Stomach smooth muscle (tissue), 2 donors: ENCODE measurements around the gene GTPBP6.
"Not testable (repeated sequence)": the region's sequence is repeated elsewhere in the genome, so short reads cannot be mapped to it uniquely, and the experiment has no call there.

ENCODE experiments used
- H3K27ac ChIP-seq: one replicate; pipeline ENCODE4 v1.7.0; 2013; ENCODE audit warnings: mild to moderate bottlenecking, low read length, inconsistent platforms
- H3K27me3 ChIP-seq, 2 donors: one replicate each; pipeline ENCODE4 v1.7.0; 2013; ENCODE audit warnings: low read length in 2 of 2; ENCODE audit not compliant: insufficient read depth in 2 of 2, control insufficient read depth in 1 of 2
- H3K36me3 ChIP-seq, 2 donors: one replicate each; pipeline ENCODE4 v1.7.0; 2013; ENCODE audit warnings: low read length in 2 of 2; ENCODE audit not compliant: control insufficient read depth in 2 of 2, insufficient read depth in 2 of 2
- H3K4me1 ChIP-seq: one replicate; pipeline ENCODE4 v1.7.0; 2013; ENCODE audit warnings: low read length; ENCODE audit not compliant: control insufficient read depth, insufficient read depth
- H3K4me3 ChIP-seq, 2 donors: one replicate each; pipeline ENCODE4 v1.7.0; 2013; ENCODE audit warnings: low read length in 2 of 2
- H3K9ac ChIP-seq, 2 donors: one replicate each; pipeline ENCODE4 v1.7.0; 2013; ENCODE audit warnings: low read length in 2 of 2, mild to moderate bottlenecking in 1 of 2
- H3K9me3 ChIP-seq, 2 donors: one replicate each; pipeline ENCODE4 v1.7.0; 2013; ENCODE audit warnings: low read length in 2 of 2; ENCODE audit not compliant: control insufficient read depth in 2 of 2
- donor health status: healthy.
- donor health status: Pancreatic carcinoma.

GTPBP6 gene

DNA sequence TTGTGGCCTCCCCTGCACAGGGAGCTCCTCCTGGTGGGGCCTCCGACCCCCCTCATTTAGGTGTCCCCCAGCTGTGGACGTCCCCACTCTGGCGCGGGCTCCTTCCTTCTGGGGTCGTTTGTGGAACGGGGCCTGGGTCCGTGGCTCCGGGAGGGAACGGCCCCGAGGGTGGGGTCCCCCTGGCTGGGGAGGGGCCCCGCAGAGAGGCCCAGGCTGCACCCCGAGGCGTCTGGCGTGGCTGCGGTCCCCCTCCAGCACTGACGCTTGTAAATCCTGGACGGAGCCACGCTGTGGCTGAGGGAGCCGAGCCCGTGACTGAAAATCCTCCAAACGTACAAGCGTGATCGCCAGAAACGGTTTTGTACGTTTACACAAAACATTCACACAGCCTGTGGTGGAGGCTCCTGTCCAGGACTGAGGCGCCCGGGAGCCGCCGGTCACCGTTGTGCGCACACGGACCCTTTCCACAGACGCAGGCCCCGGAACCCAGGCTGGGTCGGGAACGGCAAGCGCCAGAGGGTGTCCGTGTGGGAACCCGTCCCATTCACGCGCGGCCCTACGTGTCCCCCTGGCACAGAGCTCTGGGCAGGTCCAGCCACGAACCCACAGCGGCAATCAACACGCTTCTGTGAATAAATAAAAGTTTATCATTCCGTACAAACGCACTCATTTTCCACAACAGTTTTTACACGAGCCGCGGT, 15.2 kb upstream of the GTPBP6 start:
- no peaks in the 10 kb centered on the region for H3K36me3 ChIP-seq
- peaks cover 8% of the 10 kb centered on the region for H3K4me1 ChIP-seq

DNA sequence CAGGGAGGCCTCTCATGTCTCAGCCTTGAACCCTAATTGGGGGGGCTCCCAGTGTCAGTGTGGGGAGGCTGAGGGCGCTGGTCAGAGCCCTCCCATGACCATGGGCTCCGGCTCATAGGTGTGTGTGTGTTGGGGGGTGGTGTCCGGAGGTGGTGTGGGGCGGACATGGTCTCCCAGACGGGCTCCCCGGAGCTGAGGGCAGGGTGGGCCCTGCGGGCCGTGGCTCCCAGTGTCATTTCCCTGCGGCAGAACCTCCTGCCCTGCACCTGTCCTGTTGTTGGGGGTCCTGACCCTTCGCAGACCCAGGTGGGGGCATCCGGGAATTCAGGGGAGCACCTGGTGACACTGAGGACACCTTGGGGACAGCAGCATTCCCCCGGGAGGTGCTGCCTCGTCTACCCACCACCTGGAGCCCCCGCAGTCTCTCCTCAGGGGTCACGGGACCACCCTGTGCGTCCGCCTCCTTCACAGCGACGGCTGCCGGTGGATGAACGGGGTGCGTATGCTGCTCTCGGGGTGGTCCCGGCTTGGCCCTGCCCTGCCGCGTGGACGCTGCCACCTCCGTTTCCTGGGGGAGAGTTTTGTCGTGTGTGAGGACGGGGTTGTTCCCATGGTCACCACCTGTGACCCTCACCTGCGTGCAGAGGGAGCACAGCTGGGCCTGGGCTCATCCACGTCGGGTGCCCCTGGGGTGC, 14.5 kb upstream of the GTPBP6 start:
- Histone ChIP-seq H3K27me3 (peaks cover 10 to 17% of the 10 kb centered on the region in 2 donors), H3K9ac (no peak overlapping the region), H3K9me3 (no peaks in the 10 kb centered on the region), H3K27ac (no peak overlapping the region), H3K4me1 (peaks cover 8% of the 10 kb centered on the region), H3K4me3 (no peak overlapping the region), H3K36me3 (no peaks in the 10 kb centered on the region)

More for the DNA sequence above, 15.2 kb upstream of the GTPBP6 start:
- Histone ChIP-seq H3K4me3 (no peak overlapping the region), H3K9me3 (no peaks in the 10 kb centered on the region), H3K27me3 (peaks cover 10 to 17% of the 10 kb centered on the region in 2 donors), H3K27ac (no peak overlapping the region), H3K9ac (no peak overlapping the region)

DNA sequence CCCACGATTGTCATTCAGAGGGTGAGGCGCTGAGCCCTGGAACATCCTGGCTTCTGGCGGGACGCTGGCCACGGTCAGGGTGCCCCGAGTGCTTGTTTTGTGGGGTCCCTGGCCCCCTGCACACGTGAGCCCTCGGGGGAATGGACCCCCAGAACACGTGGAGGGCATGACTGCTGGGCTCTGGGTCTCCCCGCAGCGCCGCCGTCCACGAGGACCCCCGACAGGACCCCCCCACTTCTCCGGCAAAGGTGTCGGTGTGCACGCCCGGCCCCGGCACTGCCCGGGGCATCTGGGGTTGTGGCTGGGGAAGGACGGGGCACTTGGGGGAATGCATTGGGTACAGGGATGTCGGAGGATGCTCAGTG, 13.9 kb upstream of the GTPBP6 start:
- Histone ChIP-seq H3K27me3 (peaks cover 10 to 17% of the 10 kb centered on the region in 2 donors), H3K27ac (no peak overlapping the region), H3K9ac (no peak overlapping the region), H3K9me3 (no peaks in the 10 kb centered on the region), H3K4me1 (peaks cover 8% of the 10 kb centered on the region), H3K36me3 (no peaks in the 10 kb centered on the region), H3K4me3 (no peak overlapping the region)

DNA sequence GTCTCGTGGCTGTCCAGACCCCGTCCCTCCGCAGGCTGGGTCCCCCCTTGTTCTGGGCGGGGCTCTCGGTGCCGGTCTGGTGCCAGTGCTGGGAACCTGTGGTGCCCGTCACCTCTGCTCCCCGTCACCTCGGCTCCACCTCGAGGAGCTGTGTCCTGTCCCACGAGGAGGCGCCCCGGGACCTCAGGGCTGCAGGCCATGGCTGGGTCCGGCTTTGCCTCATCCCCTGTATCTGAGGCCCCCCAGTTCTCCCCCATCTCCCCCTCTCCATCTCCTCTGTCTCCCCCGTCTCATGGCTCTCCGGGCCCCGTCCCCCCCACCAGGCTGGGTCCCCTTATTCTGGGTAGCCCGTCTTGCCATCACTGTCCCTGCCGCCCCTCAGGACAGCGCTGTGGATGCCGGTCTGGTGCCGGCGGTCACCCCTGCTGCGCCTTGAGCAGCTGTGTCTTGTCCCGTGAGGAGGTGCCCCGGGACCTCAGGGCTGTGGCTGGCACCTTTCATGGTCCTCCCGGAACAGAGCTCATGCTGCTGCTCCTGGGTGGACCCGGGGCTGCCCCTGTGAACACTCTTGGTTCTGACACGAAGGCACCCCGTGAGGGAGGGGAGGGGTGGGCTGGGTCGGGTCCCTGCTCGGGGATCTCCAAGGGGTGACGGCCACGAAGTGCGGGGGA, 13.4 kb upstream of the GTPBP6 start:
- no peak overlapping the region for H3K9ac ChIP-seq
- peak overlapping the region; percentile 31 to 58 for H3K4me3 ChIP-seq

DNA sequence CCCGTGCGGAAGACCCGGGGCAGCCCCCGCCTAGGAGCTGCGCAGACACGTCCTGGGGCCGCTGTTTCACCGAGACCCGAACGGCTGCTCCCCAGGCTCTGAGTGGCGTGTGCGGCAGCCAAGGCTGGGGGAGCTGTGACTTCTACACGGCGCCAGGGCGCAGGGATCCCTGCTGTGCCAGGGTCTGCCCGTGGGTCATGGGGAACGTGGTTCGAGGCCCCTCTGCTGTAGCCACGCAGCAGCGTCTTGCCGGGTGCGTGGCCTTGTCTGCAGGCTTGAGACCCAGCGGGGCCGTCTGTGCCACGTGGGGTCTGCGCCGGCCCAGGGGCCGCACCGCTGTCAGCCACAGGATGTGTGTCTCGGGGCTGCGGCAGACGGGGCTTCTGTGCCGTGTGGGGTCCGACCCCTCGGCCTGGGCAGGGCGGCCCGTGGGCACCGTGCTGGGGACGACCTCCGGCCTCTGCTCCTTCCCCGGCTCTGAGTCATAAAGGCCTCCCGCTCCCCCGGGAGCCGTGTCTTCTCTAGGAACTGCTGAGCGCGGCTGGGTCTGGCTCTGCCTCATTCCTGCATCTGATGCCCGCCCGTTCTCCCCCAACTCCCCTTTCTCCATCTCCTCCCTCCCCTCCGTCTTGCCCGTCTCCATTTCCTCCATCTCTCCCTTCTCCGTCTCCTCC, 12.7 kb upstream of the GTPBP6 start:
- Histone ChIP-seq H3K36me3 (no peaks in the 10 kb centered on the region), H3K27ac (no peak overlapping the region), H3K4me3 (peak overlapping the region; percentile 31 to 58), H3K9me3 (no peaks in the 10 kb centered on the region), H3K4me1 (peaks cover 8% of the 10 kb centered on the region), H3K9ac (no peak overlapping the region), H3K27me3 (peaks cover 14 to 17% of the 10 kb centered on the region in 2 donors)

More for the DNA sequence above, 13.4 kb upstream of the GTPBP6 start:
- peaks cover 10 to 17% of the 10 kb centered on the region in 2 donors for H3K27me3 ChIP-seq
- H3K4me1 ChIP-seq: peaks cover 8% of the 10 kb centered on the region
- H3K36me3 ChIP-seq: no peaks in the 10 kb centered on the region
- H3K27ac ChIP-seq: no peak overlapping the region
- no peaks in the 10 kb centered on the region for H3K9me3 ChIP-seq

DNA sequence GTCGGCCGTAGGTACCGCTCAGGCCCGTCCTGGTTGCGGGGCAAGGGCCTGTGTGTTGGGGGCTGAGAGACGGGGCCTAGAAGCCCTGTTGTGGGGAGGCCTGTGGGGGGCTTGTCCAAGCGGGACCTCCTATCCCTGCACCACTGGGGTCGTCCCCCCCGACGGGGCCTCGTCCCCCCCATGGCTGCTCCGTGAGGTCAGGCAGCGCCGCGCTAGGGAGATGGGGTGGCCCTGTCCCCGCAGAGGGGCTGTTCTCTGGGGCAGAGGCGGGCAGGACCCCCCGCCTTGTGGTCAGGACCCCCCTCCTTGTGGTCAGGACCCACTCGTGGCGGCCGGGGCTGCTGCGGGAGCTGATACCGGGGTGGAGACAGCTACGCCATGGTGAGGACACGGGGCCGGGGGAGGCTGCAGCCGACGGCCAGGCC, 12.1 kb upstream of the GTPBP6 start:
- Histone ChIP-seq H3K27me3 (peaks cover 14 to 17% of the 10 kb centered on the region in 2 donors), H3K27ac (no peak overlapping the region), H3K9ac (no peak overlapping the region), H3K4me1 (peaks cover 8% of the 10 kb centered on the region), H3K9me3 (no peaks in the 10 kb centered on the region), H3K36me3 (no peaks in the 10 kb centered on the region), H3K4me3 (no peak overlapping the region)

DNA sequence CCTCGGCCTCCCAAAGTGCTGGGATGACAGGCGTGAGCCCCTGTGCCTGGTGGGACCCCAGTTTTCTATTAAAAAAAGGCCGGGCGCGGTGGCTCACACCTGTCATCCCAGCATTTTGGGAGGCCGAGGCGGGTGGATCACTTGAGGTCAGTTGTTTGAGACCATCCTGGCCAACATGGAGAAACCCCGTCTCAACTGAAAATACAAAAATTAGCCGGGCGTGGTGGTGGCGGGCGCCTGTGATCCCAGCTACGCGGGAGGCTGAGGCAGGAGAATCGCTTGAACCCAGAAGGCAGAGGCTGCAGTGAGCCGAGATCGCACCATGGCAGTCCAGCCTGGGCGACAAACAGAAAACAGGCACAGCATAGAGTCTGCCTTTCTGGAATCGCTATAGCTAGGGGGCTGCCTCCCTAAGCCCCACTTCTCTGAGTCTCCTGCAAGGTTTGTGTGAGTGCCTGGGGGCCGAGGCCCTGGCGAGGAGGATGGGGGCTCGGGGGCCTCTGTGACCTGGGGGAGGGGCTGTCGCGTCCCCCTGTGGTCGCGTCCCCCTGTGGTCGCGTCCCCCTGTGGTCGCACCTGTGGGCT, 11.6 kb upstream of the GTPBP6 start:
- not testable (repeated sequence) for H3K9ac ChIP-seq, H3K4me3 ChIP-seq, H3K36me3 ChIP-seq, H3K9me3 ChIP-seq, H3K27ac ChIP-seq, H3K4me1 ChIP-seq
- peaks cover 14 to 17% of the 10 kb centered on the region in 2 donors for H3K27me3 ChIP-seq

DNA sequence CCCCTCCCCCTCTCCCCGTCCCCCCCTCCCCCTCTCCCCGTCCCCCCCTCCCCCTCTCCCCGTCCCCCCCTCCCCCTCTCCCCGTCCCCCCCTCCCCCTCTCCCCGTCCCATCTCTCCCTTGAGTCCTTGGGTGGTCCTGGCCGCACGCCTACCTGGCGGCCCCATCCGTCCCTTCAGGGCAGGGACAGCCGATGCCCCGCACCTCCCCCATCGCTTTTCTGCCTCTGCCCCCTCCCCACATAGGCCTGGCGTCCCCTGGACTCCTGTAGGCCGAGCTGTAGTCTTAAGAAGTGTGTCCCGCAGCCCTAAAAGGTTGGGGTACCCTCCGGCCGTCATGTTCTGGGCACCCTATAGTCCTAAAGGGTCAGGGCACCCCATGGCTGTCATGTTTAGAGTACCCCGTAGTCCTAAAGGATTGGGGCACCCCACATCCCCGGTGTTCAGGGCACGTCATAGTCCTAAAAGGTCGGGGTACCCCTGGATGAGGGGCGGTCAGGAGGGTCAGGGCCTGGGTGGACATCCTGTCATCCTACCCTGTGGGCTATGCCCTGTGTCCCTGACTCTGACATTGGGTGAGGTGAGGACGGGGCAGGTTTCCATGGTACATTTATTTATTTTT, 10.8 kb upstream of the GTPBP6 start:
- H3K4me1 ChIP-seq: peaks cover 8% of the 10 kb centered on the region
- no peaks in the 10 kb centered on the region for H3K9me3 ChIP-seq
- no peak overlapping the region for H3K4me3 ChIP-seq
- H3K9ac ChIP-seq: no peak overlapping the region
- peaks cover 18 to 22% of the 10 kb centered on the region in 2 donors for H3K27me3 ChIP-seq
- H3K36me3 ChIP-seq: no peaks in the 10 kb centered on the region
- H3K27ac ChIP-seq: no peak overlapping the region

DNA sequence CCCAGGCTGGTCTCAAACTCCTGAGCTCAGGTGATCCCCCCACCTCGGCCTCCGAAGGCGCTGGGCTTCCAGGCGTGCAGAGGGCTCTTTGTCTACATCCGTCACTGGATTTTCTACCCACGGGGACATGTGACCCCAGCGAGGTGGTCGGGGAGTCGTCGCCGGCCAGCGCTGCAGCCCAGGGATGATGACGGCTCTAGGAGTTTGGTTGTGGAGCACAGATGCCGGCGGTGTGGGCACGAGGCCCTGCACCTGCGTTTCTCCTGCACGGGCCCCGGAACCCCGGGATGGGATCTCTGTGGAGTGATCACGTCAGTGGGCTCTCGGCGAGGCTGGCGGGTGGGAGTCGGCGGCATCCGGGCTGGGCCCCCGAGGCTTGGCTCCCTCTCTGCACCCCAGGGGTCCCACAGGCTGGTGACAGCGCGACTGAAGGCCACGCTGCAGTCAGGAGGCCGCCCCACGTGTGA, 9.1 kb upstream of the GTPBP6 start:
- no peak overlapping the region for H3K27ac ChIP-seq
- peaks cover 23 to 29% of the 10 kb centered on the region in 2 donors for H3K27me3 ChIP-seq
- peaks cover 8% of the 10 kb centered on the region for H3K4me1 ChIP-seq
- no peak overlapping the region for H3K4me3 ChIP-seq
- no peaks in the 10 kb centered on the region for H3K36me3 ChIP-seq
- H3K9me3 ChIP-seq: no peaks in the 10 kb centered on the region
- no peak overlapping the region for H3K9ac ChIP-seq

DNA sequence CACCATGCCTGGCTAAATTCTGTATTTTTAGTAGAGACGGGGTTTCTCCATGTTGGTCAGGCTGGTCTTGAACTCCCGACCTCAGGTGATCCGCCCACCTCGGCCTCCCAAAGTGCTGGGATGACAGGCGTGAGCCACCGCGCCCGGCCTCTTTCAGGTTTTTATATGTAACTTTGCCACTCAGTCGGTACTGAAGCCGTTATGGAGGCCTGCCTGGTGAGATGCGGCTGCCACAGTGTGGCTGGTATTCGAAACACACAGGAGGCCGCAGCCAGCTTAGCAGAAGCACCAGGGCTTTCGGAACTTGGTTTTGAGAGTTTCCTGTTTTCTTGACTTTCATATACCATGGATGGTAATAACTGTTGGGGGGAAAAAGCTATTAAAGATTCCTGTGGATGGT, 6.1 kb upstream of the GTPBP6 start:
- not testable (repeated sequence) for H3K4me3 ChIP-seq, H3K27ac ChIP-seq, H3K9me3 ChIP-seq, H3K36me3 ChIP-seq, H3K9ac ChIP-seq
- H3K27me3 ChIP-seq: peaks cover 16 to 26% of the 10 kb centered on the region in 2 donors
- peaks cover 13% of the 10 kb centered on the region for H3K4me1 ChIP-seq
